NCI-H748 (cell line): Measurements from ENCODE around the gene FLOT1.

Experiments
- DNase-seq: peaks from one replicate; lab custom pipeline; 2025; ENCODE audit not compliant: unreplicated experiment; lab: John Stamatoyannopoulos, UW

FLOT1 gene

DNA sequence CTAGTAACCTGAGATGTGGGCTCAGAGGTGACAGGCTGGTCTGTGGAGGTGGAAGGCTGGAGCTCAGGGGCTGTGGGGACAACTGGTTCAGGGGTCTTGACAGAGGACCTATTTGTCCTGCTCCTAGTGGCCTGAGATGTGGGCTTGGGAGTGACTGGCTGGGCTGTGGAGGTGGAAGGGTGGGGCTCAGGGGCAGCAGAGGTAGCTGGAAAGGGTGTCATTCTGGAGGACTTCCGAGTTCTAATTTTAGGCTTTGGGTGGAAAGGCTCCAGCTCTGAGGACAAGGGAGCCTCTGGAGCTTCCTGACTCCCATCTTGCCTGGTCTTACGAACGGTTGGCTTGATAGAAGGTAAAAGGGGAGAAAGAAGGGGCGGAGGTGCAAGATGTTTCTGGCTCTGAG lies 36.9 kb downstream of the FLOT1 start:
- DNase-seq = no peak

DNA sequence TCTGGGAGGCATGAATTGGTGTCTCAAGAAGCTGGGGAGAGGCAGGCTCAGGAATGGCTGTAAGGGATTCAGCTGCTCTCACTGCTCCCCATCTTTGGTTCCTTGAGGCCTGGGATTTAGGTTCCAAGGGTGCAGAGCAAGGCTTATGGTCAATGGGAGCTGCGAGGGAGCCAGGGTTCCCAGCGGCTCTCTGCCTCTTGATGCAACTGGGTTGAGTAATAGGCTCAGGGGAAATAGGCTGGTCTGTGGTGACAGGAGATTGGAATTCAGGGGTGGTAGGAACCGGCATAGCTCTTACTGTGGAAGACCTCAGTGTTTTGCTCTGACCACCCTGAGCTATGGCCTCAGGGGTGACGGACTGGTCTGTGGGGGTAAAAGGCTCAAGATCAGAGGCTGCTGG lies 38.7 kb downstream of the FLOT1 start:
- no peak for DNase-seq

DNA sequence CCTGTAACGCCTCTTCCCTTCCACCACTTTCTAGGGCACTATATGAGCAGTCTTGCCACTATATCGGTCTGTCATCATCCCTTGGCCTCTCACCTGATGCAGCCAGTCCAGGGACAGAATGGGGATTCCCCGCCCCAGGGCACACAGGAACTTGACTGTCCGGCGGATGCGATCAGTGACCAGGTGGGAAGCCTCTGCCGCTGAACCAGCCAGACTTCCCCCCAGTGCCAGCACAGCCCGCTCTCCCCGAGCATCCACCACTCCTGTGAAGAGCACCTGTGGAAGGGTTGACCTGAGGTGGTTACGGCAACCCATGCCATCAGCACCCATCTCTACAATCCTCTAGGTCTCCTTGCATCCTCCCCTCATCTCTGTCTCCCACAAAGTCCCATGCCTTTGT lies 39.5 kb downstream of the FLOT1 start:
- DNase-seq = no peak

DNA sequence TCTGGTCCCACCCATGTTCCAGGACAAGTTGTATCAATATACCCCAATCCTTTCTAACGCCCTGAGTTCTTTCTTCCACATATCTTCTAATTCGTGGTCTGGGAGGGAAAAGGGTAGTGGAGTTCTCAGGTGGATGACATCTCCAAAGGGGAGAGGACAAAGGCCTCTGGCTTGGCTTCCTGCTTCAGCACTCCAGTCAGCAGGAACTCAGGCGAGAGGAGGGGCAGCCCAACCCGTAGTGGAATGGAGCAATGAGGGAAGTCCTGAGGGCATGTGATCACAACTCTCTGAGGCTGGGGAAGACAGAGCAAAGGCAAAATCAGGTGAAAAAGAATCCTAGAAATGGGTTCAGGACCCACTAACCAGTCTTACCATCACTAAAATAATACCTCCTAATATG lies 42.1 kb downstream of the FLOT1 start:
- no peak for DNase-seq

DNA sequence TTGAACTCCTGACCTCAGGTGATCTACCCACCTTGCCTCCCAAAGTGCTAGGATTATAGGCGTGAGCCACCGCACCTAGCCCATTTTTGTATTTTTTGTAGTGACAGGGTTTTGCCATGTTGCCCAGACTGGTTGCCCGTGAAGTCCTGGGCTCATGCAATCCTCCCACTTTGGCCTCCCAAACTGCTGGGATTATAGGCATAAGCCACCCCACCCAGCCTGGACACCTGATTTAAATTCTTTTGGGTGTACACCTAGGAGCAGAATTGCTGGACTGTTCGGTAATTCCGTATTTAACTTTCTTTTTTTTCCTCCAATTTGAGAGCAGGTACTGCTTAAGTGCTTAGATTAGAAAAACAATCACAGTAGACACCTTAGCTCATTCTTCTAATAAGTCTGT lies 46.1 kb downstream of the FLOT1 start:
- DNase-seq = no peak

DNA sequence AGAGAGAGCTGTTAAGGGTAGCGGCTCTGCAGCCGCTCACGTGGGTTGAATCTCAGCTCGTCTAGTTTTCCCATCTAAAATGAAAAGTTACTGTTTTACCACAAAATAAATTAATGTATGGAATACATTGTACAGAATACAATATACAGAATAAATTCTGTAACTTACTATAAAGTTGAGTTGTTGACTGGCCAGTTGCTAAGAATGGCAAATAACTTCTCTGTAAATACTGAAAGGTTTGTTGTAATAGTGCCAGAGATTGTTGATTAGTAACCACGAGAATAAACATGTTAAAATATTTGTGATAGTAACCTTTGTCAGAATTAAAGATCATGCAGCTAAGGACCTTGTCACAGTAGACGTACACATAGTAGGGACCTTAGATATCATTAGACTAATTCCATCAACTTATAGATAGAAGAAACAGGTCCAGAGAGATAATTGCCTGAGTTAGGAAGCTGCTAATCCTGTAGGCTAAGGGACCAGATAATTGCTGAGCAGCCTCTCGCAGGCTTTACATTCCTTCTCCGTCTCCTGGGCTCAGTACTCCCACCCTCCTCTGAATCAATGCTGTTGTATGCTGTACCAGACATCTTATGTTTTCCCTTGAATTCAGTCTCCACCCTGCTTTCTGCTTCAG lies 51.2 kb downstream of the FLOT1 start:
- peak; percentile 18 for DNase-seq

GRCh38 chr6:30690403-30691207 lies 51.9 kb downstream of the FLOT1 start, which contains the start of gene NRM:
NRM (minus strand) TSS chr6:30690984; CDS start chr6:30690974, 10 bp downstream.
- peak; percentile 89 for DNase-seq

- no peak for DNase-seq
Measured at GRCh38 chr6:30689985-30690384, 52.5 kb downstream of the FLOT1 start.

GRCh38 chr6:30689022-30689865 lies 53.2 kb downstream of the FLOT1 start:
- DNase-seq = no peak

- DNase-seq = no peak
Measured at GRCh38 chr6:30688569-30688968, 53.9 kb downstream of the FLOT1 start.

DNA sequence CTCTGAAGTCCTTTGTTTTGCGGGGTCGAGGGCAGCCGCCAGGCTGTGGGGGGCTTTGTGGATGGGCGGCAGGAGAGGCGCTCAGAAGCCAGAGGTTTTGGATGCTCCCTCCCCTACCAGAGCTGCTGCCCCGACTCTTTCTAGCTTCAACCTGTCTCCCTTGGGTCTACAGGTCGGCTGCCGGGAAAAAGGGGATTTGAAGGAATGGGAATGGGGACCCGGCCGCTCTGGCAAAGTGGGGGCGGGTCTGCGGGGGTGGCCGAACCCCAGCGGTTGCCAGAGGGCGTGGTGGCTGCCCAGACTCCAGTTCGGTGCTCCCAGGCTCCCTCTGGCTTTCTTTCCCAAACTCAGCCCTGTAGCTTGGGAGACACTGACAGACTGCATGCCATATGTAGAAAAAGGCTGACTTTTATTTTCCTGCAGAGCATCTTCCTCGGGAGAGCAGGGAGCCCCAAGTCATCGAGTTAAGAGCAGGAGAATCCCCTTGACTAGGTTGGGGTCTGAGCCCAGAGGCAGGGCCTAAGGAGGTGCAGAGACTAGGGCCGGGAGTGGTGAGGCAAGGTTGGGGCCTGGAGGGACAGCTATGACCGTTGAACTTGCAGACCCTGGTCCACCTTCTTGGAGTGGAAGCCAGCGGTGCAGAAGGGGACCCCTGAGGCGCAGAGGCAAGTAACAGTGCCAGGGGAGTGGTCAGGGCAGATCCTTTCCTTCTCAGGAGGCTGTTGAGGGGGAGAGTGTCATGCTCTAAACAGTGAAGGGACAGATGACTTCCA lies 54.6 kb downstream of the FLOT1 start:
- DNase-seq = peak; percentile 56

GRCh38 chr6:30686908-30687658 lies 55.4 kb downstream of the FLOT1 start:
- peak; percentile 92 for DNase-seq

DNA sequence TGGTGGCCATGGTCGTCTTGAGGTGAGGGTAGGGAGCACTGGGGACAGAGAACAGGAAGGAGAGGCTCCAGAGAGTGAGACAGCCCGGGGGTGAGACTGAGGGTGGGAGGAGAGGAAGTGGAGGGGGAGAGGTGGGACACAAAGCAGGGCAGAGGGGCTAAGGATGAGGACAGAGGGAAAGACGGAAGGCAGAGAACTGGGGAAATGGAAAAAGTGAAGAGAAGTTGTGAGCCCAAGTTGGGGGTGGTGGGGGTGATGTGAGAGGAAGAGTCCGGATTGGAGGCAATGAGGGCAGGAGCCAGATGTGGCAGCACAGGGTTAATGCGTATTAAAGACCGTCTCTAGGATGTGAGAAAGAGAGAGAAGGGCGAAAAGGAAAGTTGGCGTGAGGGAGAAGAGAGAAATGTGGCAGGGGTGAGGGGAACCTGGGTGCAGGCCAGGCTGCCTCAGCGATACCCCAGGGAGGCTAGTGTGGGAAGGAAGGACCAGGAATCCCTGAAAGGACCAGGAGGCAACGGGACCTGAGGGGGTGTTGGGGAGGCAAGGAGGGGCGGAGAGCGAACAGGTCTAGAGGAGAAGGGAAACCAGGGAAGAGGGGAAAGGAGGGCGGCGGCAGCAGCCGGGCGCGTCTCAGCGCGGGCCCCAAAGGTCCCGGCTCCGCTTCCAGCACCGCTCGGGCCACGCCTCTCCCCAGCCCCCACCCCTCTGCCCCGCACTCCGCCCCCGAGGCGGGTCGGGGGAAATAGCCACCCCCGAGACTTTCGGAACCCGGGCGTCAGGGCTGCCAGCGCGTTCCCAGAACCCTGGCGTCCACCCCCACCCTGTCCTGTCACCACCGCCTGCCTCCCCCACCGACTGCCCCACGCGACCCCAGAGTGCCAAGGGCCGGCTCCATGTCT lies 56.2 kb downstream of the FLOT1 start, which contains the start of gene PPP1R18:
PPP1R18 (minus strand) TSS at position 637 of the 899 bp plus-strand sequence; CDS start at position 10, 627 bp downstream.
- peak; percentile 80 for DNase-seq

GRCh38 chr6:30685157-30686008 lies 57.1 kb downstream of the FLOT1 start:
- no peak for DNase-seq

- no peak for DNase-seq
Measured at GRCh38 chr6:30684386-30685156, 57.9 kb downstream of the FLOT1 start.

DNA sequence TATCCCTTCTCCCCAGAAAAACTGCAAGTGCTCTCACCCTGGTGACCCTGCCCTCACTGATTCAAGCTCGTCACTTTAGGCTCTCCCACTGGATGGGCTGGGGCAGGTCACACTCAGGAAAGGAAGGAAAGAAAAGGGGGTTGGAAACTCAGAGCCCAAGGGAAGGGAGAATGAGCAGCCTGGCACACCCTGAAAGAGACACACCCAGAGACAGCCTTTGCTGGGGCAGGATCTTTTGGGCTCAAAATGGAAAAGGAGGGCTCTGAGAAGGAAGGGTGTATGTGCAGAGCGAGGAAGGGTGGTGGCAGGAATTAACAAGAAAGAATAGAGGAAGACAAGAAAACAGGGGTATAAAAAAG lies 58.5 kb downstream of the FLOT1 start:
- DNase-seq = no peak

- DNase-seq = no peak
Measured at GRCh38 chr6:30683183-30683979, 59.1 kb downstream of the FLOT1 start.
